AG10803 (cell line): Measurements from ENCODE around the gene SMARCAL1.
"Not testable (repeated sequence)": the region's sequence is repeated elsewhere in the genome, so short reads cannot be mapped to it uniquely, and the experiment has no call there.

Experiments used
- DNase-seq: peaks from one replicate; pipeline ENCODE4 v3.0.0; 2010; ENCODE audit warnings: low read depth
- H3K4me3 ChIP-seq: 2 replicates; pipeline ENCODE4 v1.5.1; 2011; ENCODE audit warnings: mild to moderate bottlenecking, low read length, control low read depth
- TF ChIP-seq, protein P1 (sequence below): conservative IDR thresholded peaks from 2 replicates; pipeline ENCODE4 v1.5.1; 2011; ENCODE audit warnings: mild to moderate bottlenecking, low read length, control low read depth, inconsistent platforms

Gene SMARCAL1

DNA sequence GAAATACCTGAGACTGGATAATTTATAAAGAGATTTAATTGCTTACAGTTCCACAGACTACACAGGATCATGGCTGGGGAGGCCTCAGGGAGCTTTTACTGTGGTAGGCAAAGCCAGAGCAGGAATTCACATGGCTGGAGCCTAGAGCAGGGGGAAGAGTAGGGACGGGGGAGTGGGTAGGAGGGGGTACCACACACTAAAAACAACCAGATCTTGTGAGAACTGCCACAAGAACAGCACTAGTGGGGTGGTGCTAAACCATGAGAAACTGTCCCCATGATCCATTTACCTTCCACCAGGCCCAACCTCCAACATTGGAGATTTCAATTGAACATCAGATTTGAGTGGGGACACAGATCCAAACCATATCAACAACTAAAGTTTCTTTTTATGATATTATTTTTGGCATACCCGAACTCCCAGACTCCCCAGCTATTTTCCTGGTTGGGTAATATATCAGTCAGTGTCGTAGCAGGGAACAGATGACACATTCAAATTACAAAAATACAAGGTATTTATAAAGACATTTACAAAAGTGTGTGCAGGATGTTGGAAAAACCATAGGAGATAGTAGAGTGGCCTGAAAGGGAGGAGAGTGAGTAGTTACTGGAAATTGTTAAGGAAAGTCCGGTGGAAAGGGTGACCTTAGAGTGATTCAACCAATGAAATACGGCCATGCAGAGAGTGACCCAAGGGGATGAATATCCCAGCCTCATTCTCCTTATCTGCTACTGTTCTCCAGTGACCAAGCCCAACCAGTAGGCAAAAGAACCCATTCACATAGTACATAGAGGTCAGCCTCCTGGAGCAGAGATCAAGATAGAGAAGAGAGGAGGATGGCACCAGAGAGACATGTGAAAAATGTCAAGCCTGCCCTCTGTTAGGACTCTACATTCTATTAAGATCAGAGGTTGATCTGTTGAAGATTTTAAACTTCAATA lies 95.2 kb downstream of the SMARCAL1 start:
- H3K4me3 ChIP-seq = no peak overlapping the region
- no peak for DNase-seq
- TF ChIP-seq, protein P1, sequence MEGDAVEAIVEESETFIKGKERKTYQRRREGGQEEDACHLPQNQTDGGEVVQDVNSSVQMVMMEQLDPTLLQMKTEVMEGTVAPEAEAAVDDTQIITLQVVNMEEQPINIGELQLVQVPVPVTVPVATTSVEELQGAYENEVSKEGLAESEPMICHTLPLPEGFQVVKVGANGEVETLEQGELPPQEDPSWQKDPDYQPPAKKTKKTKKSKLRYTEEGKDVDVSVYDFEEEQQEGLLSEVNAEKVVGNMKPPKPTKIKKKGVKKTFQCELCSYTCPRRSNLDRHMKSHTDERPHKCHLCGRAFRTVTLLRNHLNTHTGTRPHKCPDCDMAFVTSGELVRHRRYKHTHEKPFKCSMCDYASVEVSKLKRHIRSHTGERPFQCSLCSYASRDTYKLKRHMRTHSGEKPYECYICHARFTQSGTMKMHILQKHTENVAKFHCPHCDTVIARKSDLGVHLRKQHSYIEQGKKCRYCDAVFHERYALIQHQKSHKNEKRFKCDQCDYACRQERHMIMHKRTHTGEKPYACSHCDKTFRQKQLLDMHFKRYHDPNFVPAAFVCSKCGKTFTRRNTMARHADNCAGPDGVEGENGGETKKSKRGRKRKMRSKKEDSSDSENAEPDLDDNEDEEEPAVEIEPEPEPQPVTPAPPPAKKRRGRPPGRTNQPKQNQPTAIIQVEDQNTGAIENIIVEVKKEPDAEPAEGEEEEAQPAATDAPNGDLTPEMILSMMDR = no peak

DNA sequence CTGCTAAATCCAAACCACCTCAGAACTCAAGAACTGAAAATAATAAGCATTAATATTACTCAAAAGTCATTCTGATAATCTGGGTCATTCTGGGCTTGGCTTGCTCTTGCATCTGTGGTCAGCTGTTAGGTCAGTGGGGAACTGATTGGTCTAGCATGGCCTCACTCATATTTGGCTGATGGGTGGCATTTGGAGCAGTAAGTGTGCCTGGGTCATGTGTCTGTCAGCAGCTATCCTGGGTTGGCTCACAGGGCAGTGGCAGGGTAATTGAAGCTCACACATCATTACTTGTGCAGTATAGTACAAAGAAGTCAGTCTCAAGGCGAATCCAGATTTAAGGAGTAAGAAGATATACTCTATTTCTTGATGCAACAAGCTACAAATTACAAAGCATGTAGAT lies 95.9 kb downstream of the SMARCAL1 start:
- H3K4me3 ChIP-seq = no peak overlapping the region
- TF ChIP-seq, protein P1 = no peak
- DNase-seq = no peak

DNA sequence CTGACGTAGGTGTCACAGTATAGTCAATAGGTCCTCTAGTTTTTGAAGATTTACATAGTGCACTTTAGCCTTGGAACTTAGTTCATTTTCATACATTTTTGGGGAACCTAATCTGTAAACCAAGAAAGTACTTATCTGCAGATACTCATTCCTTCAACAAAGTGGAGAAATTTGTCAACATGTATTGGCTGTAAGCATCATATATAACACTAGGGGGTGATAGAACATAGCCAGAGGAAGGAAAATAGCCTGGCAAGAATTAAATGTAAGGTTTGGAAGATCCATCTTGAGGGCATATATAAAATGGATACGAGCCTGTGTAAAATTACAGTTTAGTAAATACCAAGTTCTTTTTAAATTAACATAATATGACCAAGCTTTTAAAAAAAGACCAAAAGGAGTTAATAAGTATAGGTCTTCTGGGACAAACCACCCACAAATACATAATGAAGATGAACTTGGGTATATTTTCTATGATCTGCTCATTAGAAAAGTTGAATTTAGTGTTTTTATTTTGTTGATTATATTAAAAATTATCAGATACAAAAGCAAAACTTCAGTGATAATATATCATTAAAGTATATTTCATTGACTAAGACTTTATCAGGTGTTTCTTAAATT lies 104.6 kb downstream of the SMARCAL1 start:
- TF ChIP-seq, protein P1 = peak; percentile 92
- peak; percentile 54 for DNase-seq
- H3K4me3 ChIP-seq = no peak overlapping the region

DNA sequence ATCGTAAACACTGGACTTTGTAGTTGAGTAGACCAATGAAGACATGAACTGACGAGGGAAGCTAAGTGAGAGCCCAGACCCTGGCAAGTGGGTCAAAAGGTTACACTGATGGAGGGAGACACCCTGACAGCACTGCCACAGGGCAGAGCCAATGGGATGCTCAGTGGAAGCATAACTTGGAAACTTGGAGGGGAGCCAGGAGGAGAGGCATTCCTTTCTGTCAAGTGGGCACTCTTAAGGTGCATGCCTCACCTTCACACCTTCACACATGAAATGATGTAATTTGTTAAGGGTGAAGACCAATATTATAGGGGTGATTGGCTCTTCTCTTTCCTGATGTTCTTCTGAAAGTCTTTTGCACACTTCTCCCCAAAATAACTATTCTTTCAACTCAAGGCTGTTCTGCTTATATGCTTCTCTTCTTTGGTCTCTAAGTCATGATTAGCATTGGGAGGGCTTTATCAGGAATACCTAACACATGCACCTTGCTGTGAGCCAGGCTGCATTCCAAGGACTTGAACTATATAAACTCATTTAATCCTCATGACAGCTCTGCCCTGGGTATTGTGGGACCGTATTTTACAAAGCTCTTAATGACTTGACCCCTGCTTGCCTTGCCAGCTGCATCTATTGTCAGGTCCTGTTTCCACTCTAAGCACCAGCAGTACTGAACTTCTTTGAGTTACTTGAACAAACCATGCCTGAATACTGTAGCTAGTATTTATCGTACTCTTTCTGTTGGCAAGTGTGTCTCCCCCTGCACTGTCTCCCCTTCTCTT lies 105.4 kb downstream of the SMARCAL1 start:
- no peak for DNase-seq
- no peak overlapping the region for H3K4me3 ChIP-seq
- TF ChIP-seq, protein P1 = no peak

DNA sequence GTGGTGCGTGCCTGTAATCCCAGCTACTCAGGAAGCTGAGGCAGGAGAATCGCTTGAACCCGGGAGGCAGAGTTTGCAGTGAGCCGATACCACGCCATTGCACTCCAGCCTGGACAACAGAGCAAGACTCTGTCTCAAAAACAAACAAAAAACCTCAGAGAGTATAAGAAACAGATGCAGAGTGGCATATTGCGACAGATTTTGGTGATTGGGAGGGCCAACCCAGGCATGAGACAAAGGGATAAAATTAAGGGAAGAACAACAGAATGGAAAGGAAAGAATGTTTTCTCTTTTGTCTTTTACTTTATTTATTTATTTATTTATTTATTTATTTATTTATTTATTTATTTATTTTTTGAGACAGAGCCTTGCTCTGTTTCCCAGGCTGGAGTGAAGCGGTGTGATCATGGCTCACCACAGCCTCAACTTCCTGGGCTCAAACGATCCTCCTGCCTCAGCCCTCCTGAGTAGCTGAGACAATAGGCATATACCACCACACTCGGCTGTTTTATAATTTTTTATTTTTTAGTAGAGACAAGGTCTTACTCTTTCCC lies 106.4 kb downstream of the SMARCAL1 start:
- H3K4me3 ChIP-seq = not testable (repeated sequence)
- peak; percentile 56 for DNase-seq

DNA sequence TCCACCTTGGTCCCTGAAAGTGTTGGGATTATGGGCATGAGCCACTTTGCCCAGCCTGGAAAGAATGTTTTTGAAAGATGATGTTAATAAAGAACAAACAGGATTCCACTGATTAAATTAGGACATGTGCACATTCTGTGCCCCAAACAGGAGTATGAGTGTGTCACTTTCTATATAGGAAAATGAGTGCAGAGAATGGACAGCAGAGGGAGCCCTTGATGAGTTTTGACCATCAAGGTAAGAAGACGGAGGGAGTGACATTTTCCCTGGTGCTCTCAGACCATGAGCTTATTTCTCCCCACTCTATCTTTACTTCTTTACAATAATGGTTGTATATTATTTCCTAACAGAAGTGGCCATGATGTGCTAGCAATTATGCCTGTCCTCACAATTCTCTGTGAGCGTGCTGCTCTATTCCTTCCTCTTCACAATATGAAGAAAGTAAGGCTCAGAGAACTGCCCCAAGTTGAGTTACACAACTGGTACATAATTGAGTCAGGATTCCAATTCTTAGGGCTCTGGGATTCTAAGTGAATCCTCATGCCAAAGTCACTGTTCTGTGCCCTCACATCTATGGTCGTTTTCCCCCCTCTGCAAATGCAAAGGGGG lies 107.0 kb downstream of the SMARCAL1 start:
- TF ChIP-seq, protein P1 = peak; percentile 89
- DNase-seq = peak; percentile 81
- H3K4me3 ChIP-seq = no peak overlapping the region

DNA sequence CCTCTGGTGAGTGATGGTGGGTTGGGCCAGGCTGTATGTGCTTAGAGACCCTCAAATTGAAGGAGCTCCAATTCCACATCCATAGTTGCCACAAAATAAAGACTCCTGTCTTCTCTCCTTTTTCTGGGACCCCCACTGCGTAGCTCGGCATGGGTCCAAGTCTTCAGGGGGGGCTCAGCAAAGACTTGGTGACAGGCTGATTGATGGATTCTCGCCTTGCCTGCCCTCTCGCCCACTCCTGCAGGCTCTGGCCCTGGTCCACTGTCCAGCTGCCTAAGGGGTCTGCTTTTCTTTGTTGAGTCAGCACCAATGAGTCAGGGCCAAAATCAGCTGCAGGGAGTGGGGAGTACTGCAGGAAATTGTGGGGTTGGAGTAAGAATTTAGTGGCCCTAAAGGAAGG lies 107.8 kb downstream of the SMARCAL1 start:
- no peak overlapping the region for H3K4me3 ChIP-seq
- TF ChIP-seq, protein P1 = no peak

More for the DNA sequence above, 107.8 kb downstream of the SMARCAL1 start:
- DNase-seq = no peak
